ENCODE data around the gene ATP9A.
A peak's percentile ranks its signal among the peaks of the same experiment; 100 is the strongest.

ATP9A gene

DNA sequence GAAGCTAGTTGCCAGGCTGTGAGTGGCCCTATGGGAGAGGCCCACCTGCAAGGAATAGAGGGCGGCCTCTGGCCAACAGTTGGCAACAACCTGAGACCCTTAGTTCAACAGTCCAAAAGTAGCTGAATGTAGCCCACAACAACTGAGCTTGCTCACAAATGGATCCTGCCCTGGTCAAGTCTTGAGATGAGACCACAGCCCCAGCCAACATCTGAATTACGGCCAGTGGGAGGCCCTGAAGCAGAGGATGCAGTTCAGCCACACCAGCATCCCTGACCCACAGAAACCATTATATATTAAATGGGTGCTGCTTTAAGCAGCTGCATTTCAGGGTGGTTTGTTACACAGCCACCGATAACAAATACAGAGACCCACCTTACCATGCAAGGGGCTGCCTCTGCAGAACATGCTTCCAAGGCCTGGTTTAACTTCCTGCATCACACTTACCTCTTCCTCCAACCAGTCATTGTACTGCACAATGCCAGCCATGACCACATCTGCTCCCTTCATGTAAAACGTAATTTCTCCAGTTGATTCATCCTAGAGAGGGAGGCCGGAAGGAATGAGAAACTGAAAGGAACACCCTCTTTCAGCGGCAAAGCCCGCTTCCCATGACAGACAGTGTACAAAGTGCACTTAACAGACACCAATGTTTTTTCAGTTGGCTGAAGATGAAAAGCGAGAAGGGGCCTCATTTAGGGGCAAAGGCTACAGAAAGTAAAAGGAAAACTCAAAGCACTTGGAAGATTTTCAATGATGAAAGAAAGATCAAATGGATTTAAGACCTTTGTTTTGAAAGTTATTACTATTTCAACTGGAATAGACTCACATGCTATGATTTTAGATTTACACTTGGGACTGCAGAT, 139.4 kb downstream of the ATP9A start:
- no peak for DNase-seq (ENCODE audit: low read depth)

DNA sequence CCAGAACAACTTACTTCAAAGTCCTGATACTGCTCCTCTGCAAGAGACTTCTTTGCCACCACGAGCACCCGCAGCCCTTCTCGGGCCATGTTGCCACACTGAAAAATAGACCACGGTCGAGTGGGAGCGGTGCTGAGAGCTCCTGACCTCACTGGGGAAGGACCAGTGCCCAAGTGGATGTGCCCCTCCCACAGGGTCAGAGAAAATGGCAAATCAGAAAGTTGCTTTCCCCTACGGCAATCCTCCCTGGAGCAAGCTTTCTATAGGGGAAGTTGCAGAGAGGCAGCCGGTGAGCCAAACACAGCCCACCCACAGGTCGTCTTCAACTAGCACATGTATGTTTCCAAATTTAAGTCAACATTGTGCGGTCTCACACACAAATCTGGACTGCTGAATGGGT, 140.6 kb downstream of the ATP9A start:
- no peak for DNase-seq (ENCODE audit: low read depth)

DNA sequence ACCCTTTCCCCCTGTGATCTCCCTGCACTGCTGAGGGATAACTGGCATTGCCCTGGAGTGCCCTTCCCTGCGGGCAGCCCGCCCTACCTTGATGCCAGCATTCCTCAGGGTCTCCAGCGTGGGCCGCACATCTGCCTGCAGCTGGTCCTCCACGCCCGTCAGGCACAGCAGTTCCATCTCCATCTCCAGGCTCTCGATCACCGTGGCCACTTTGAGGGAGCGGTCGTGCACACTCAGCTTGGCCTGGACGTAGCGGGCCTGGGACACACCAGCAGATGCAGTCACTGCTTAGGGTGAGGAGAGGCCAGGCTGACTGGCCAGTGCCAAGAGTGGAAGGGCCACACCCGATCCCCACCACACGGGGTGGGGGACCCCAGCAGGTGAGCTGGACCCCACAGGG, 143.1 kb downstream of the ATP9A start:
- DNase-seq (ENCODE audit: low read depth), result no peak

DNA sequence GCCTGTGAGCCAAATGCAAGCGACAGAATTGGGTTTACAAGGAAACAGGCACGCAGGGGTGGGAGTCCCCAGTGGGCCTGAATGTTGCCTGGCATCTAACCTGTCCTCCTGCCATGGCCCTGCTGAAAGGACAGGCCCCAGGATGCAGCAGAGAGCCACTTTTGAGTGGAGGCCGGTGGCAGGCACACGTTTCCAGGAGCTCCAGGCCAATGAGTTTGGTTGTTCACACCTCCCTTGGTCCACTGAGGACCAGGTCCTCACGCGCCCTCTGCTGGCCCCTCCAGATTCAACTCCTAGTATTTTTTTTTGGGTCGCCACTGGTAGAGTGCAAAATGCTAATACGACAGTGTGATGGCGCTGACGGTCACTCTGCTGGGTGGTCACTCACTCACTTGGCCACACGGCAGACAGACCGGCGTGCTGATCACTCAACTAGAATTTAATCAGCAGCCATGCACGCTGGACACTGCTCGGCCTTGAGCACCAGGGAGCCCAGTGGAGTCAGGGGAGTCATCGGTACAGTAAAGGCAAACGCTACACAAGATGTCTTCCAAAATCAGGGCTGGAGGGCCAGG, 143.9 kb downstream of the ATP9A start:
- peak; percentile 59 for DNase-seq (ENCODE audit: low read depth)

DNA sequence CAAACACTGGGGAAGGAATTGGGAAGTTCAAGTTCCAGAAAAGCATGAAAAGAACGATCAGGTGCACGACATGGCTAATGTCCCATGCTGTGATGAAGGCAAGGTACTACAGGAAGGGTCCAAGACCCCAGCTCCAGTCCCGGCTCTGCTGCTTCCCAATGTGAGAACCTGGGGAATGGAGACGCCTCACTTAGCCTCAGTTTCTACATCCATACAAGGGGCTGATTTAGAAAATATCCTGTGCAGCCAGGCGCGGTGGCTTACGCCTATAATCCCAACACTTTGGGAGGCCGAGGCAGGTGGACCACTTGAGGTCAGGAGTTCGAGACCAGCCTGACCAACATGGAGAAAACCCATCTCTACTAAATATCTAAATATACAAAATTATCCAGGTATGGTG, 144.9 kb downstream of the ATP9A start:
- no peak for DNase-seq (ENCODE audit: low read depth)

DNA sequence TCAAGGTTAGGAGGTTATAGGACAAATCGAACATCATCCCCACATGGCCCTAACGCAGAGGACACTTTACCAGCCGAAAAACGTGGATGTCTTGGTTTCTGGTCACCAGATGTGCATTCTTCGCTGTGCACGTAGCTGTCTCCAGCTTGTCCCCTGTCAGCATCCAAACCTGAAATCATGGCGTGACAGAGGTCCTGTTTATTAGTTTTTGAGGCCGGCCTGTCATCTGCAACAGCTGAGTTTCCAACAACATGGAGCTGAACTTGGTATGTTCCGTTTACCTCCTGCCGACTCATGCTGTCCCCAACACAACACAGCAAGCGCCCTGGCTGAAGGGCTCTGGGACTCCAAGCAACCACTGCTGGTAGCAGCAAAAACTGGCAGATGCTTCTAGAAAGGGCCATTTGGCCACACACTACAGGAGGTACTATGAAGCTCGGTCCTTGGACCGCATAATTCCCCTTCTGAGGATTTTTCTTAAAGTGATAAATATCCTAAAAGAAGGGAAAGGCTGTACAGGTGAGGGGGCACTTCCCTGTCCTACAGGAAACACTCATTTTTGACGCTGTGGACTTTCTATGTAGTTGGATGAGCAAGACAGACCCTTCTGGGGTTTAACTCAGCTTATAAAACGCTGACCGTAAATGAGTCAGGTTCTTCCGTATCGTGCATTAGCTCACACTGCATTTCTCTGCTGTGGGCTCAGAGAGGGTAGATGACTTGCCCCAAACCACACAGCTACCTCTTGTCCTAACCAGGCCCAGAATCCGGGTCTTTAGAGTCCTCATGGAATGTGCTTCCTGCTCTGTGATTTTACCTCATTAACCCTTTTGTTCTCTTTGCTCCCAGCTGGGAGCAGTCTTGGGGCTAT, 146.0 kb downstream of the ATP9A start:
- DNase-seq (ENCODE audit: low read depth), result no peak

DNA sequence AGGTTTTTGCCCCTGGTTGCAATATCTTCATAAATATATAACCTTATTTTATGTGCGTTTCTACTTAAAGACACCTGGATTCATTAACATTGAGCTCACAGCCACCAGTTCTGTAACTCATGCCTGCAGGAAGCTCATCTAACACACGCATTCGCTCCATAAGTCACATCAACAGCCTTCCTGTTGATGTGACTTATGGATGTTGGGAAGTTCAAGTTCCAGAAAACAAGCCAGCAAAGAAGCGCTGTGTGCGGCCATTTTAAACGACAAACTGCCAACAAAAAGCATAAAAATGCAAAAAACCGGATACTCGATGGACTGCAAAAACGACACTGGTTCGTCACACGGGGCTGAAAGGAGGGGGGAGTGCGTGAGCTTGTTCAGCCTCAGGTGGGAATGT, 147.8 kb downstream of the ATP9A start:
- no peak for DNase-seq (ENCODE audit: low read depth)

DNA sequence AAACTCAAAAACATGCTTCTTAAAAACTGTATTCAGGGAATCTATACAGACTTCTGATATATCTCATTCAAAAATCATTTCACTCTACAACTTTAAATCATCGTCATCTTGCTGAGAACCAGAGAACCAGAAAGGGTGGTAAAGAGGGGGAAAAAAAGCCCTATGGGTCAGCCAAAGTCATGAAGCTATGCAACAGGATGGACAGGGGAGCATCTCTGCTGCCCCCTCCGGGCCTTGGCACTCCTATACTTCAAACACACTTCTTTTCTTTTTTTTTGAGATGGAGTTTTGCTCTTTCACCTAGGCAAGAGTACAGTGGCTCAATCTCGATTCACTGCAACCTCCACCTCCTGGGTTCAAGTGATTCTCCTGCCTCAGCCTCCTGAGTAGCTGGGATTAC, 152.1 kb downstream of the ATP9A start:
- no peak for DNase-seq (ENCODE audit: low read depth)

DNA sequence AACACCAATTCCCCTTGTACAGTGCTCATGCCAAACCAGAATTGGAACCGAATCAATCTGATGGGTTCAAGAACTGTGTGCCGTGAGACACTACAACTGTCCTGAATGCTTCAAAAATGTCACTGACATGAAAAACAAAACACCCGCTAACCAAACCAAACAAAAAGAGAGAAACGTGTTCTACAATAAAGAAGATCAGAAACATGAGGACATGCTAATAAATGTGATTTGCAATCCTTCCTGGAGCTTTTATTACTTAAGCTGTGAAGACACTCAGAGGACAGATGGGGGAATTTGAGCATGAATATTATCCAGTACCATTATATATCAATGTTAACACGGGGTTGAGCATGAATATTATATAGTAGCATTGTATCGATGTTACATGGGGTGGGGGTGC, 153.5 kb downstream of the ATP9A start:
- no peak for DNase-seq (ENCODE audit: low read depth)

DNA sequence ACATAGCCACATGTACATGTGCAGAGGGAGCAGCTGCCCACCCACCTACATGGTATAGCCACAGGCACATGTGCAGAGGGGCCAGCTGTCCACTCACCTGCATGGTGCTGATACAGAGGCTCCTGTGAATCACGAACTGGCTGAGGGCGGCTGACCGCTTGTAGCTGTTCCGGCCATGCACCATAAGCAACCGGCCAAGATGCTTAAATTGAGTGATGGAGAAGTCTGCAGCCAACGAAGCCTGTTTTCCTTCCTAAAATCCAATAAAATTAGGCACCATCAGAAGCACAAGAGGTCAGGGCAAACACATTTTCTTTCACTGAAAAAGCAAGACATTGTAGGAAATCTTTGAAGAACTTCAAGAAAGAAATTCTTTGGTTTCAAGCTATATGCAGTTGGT, 154.6 kb downstream of the ATP9A start:
- DNase-seq (ENCODE audit: low read depth), result no peak

DNA sequence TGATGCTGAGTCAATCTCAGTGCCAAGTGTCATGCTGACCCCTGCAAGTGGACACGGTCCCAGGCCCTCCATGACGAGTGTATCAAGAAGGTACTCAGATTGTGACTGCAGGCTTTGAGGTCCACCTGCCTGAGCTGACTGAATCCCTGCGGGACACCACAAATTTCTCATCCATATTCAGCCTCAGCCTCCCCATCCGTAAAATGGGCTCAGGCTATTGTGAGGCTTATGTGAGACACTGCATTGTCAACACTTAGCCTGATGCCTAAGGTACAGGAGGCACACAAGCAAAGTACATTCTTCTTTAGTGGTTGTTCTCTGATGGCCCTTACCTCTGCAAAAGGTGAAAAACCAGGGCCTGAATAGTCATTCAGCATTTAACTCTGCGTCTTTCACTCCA, 155.3 kb downstream of the ATP9A start:
- no peak for DNase-seq (ENCODE audit: low read depth)

DNA sequence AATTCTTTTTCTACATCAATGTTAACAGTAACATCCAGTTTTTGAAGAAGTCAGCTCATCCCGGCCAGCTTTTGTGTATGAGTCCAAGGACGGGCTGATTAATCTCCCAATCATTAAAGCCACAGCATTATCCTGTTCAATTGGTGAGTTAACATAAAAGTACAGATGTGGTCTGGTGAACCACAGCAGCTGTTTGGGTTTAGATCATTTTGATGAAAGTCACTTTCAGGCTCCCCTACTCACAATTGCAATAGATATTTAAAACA, 156.6 kb downstream of the ATP9A start:
- no peak for DNase-seq (ENCODE audit: low read depth)

DNA sequence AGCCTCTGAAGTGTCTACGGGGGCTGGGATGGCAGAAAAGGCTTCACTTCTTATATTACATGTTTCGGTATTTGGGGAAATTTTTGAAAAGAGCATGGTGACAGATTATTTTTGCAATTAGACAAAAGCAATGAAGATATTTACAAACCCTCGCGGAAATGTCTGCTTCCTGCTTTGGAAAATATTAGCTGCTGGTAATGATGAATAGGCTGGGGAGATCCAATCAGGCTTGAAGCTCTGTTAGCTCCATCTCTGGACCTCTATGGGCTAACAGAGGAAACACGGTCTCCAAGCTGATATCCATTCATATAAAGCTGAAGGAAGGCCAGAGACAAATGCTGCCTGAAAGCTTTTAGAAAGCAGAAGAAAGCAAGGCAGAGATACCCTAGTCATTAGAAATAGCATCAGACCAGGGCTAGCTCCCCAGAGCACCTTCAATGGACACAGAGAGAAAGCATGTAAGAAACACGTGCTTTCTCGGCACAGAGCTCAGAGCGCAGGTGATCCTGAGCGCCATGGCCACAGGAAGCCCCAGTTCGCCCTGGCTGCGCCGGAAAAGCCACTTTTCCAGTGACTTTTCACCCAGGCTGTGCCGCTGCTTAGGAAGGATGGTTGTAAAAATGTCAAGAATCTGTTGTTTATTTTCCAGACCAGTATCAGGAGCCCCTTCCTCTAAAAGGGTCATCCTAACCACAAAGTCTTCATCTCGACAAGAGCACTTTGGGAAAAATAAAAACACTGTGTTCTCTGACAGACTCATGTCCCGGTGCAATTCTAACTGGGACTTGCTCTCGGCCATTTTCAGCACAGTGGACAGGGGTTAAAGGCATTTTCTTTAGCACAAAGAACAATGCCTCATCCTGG, 157.2 kb downstream of the ATP9A start:
- no peak for DNase-seq (ENCODE audit: low read depth)

DNA sequence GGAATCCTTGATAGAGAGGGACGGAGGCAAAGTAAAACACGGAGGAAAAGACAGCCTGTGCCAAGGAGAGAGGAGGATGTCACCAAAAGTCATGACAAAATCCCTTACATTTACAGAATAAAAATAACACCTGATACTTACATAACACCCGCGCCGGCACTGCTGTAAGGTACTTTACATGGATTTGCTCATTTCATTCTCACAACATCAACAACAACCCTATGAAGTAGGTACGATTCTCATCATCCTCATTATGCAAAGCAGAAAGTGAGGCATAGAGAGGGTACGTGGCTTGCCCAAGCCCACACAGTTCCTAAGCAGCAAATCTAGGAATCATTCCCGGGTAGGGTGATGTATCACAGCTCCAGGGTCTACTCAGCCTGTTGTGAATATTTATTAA, 158.1 kb downstream of the ATP9A start:
- no peak for DNase-seq (ENCODE audit: low read depth)

DNA sequence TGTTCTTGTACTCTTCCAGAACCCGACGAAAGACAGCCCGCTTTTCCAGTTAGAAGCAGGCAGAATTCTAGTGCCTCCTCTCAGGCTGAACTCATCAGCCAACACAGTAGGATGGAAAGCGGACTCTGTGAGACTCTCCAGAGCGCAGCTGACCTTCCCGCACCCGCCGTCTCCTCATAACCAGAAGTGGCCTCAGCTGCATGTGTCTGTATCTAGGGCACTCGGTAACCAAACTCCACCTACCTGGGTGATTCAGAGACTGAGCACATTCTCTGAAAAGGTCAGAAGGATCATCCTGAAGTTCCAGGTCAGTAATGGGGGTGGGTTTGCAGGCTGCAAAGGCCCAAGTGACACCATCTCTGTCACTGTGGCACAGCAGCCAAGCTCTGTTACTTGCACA, 158.9 kb downstream of the ATP9A start:
- DNase-seq (ENCODE audit: low read depth), result no peak

DNA sequence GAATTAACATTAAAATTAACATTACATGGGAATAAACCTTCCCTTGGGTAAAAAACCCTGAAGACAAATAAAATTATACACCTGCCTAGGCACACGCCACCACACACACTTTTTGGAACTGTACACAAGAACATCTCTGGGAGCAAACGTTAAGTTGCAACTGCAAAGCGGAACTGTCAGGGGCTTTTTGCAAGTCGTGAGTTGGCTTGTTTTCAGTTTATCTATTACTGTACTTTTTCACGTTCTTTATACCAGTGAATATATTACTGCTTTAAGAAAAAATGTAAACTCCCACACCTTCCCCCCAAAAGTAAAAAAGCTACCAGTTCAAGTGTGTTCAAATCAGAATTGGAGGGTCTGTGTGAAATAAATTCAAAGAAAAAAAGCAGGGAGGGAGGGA, 160.1 kb downstream of the ATP9A start:
- no peak for DNase-seq (ENCODE audit: low read depth)

DNA sequence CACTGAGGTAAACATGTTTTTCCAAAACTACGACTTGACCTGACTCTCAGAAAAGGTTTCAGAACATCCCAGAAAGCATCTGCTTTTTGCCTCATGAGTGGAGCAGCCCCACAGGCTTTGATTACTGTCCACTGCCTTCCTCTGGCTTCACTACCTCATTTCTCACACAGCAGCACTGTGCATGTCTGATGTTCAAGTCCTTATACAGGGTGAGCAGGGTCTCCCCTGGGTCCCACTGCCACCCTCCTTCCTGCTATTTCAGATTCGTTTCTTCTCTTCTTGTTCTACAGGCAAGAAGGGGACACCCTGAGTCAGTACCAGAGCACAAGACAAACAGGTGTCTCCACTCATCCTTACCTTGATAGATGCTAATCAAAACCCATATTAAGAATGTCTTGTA, 161.0 kb downstream of the ATP9A start:
- no peak for DNase-seq (ENCODE audit: low read depth)

DNA sequence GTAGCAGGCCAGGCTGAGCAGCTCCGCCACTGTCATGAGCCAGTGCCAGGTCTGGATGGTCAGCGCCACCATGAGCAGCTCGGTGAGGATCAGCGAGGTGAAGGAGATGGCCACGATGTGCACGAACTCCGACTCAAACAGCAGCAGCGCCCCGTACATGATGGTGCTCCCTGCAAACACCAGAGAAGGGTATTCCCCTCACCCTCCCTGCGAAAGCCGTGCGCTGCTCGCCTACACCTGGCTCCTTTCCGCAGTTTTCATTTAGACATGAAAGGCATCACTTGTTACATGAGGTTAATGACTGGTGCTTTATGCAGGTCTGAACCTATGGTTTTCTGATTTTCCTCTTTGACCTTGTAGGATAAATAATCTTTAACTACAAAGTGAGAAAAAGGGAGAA, 163.3 kb downstream of the ATP9A start:
- DNase-seq (ENCODE audit: low read depth), result no peak

DNA sequence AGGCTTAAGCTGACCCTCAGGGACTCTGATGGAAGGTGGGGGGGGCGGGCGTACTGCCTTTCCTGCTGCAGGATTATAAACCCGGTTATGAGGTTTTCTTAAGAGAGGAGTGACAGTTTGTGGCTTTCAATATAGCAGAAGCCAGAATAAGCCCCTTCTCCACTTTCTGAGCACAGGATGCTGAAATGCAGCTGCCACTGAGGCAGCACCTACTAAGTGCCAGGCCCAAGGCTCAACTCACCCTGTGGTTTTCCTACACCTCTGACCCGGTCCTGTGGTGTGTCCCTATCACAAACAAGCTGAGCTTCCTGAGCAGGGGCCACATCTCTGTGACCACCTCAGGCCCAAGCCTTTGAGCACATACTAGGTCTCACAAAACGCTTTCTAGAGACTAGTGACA, 166.1 kb downstream of the ATP9A start:
- no peak for DNase-seq (ENCODE audit: low read depth)

DNA sequence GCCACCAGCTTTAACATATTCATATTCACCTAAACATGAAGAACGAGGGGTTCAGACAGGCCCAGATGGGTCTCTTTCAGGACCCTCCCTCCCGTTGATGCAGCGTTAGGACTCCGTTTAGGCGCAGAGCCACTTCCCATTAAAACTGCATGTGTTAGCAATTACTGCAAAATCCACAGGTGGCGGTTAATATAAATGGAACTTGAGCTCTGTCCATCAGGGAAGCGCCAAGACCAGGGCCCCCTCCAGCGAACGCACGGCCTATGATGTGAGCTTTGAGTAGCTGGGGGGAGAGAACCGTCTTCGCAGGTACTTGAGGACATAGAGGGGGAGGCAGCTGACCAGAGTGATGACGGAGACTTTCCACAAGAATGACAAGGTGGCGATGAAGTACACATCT, 167.2 kb downstream of the ATP9A start:
- DNase-seq (ENCODE audit: low read depth), result no peak

DNA sequence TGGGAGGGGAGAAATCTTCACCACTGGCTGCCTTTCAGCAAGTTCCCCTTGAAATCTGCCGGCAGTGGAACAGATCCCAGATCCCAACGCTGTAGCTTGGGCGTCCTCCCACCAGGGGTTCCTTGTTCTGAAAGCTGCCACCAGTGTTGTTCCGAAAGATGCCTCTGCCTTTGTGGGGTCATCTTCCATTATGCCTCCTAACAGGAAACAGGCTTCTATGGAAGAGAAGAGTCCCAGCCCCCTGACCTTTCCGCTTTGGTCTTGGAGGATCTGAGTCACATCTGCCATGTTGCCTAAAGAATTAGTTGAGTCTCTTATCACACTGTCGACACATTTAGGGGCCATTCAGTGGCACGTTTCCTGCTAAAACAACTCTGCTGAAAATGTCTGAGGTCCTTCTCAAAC, 168.2 kb downstream of the ATP9A start:
- no peak for DNase-seq (ENCODE audit: low read depth)

DNA sequence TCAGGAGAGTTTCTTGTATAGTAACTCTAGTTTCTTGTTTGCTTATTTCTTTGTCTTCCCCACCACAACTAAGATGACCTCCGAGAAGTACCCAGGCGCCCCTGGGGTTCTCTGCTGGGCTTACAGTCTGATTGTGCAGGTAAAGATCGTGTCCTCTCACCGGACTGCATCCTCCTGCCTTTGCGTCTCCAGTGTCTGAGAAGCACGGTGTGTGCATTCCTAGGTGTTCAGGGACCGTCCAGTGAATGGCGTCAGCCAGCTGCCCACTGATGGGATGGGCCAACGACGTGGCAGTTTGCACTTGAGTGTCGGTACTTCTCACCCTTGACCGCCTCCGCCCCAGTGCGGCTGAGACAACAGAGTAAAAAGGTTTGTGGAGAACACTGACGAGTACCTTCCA, 169.6 kb downstream of the ATP9A start:
- DNase-seq (ENCODE audit: low read depth), result no peak

All from activated T-cell treated with anti-CD3 and anti-CD28 coated beads for 48 hours (primary cell).